ENCODE results near the gene OR2B2. TPM values are rescaled to one million over a fixed set of nuclear protein-coding genes. Genes with fewer than 3 reads are reported as not detected.
"Not testable (repeated sequence)": the region's sequence is repeated elsewhere in the genome, so short reads cannot be mapped to it uniquely, and the experiment has no call there.

Gene OR2B2
- total RNA-seq, 6 experiments from 2014 or later, result not detected

- Histone ChIP-seq H3K9me3 (no peaks in the 10 kb centered on the region), H3K27me3 (no peaks in the 10 kb centered on the region), H3K4me3 (no peak overlapping the region), H3K27ac (no peak overlapping the region), H3K4me1 (no peaks in the 10 kb centered on the region), H3K36me3 (no peaks in the 10 kb centered on the region)
- DNase-seq, result no peak
- intact Hi-C loops (cut with DNase I), result no loop called here
- no peak for ATAC-seq
- 44% methylated on average over 1 of the region's 1 CpG for WGBS (ENCODE audit: insufficient coverage, low coverage, low lambda C conversion rate, missing lambda C conversion rate)
- TF ChIP-seq POLR2A (IDR thresholded peaks at IDR 0.05) (no peak), CTCF (IDR thresholded peaks at IDR 0.05) (no peak)
These were observed 28.6 kb upstream of the OR2B2 start for GRCh38 chr6:27940766-27941165.

- Histone ChIP-seq H3K4me3 (no peak overlapping the region), H3K4me1 (no peaks in the 10 kb centered on the region), H3K27ac (no peak overlapping the region), H3K36me3 (no peaks in the 10 kb centered on the region), H3K9me3 (no peaks in the 10 kb centered on the region), H3K27me3 (no peaks in the 10 kb centered on the region)
- no peak for TF ChIP-seq POLR2A (IDR thresholded peaks at IDR 0.05)
- WGBS (ENCODE audit: insufficient coverage, low coverage, low lambda C conversion rate, missing lambda C conversion rate), result 69% methylated on average over 2 of the region's 2 CpGs
- intact Hi-C loops (cut with DNase I), result no loop called here
- ATAC-seq (no peak), DNase-seq (no peak)
These were observed 19.0 kb upstream of the OR2B2 start for GRCh38 chr6:27931209-27931608.

GRCh38 chr6:27929930-27930329 is 17.7 kb upstream of the OR2B2 start:
- H3K36me3 ChIP-seq; H3K4me1 ChIP-seq; H3K27me3 ChIP-seq; H3K4me3 ChIP-seq; H3K27ac ChIP-seq; DNase-seq; intact Hi-C loops (cut with DNase I); H3K9me3 ChIP-seq; ATAC-seq: not testable (repeated sequence)
- 61% methylated on average over 5 of the region's 5 CpGs for WGBS (ENCODE audit: insufficient coverage, low coverage, low lambda C conversion rate, missing lambda C conversion rate)

GRCh38 chr6:27928041-27928440 is 15.8 kb upstream of the OR2B2 start:
- H3K27ac ChIP-seq; H3K4me3 ChIP-seq; intact Hi-C loops (cut with DNase I); ATAC-seq; H3K36me3 ChIP-seq; H3K4me1 ChIP-seq; H3K27me3 ChIP-seq; H3K9me3 ChIP-seq; DNase-seq: not testable (repeated sequence)
- WGBS (ENCODE audit: insufficient coverage, low coverage, low lambda C conversion rate, missing lambda C conversion rate), result 75% methylated on average over 2 of the region's 2 CpGs

- WGBS (ENCODE audit: insufficient coverage, low coverage, low lambda C conversion rate, missing lambda C conversion rate), result 83% methylated on average over 6 of the region's 6 CpGs
- TF ChIP-seq POLR2A (IDR thresholded peaks at IDR 0.05), result no peak
- no peak for TF ChIP-seq CTCF (IDR thresholded peaks at IDR 0.05)
- no peaks in the 10 kb centered on the region for H3K27me3 ChIP-seq
- ATAC-seq (no peak), DNase-seq (no peak)
- H3K4me3 ChIP-seq, result no peak overlapping the region
- no peak overlapping the region for H3K27ac ChIP-seq
- H3K4me1 ChIP-seq, result no peaks in the 10 kb centered on the region
- H3K9me3 ChIP-seq, result no peaks in the 10 kb centered on the region
- intact Hi-C loops (cut with DNase I), result no loop called here
- no peaks in the 10 kb centered on the region for H3K36me3 ChIP-seq
These were observed 12.0 kb upstream of the OR2B2 start for GRCh38 chr6:27924179-27924578.

- Histone ChIP-seq H3K27me3 (no peaks in the 10 kb centered on the region), H3K9me3 (no peaks in the 10 kb centered on the region), H3K36me3 (no peaks in the 10 kb centered on the region), H3K27ac (no peak overlapping the region), H3K4me3 (no peak overlapping the region), H3K4me1 (no peaks in the 10 kb centered on the region)
- DNase-seq (no peak), ATAC-seq (no peak)
- no peak for TF ChIP-seq CTCF (IDR thresholded peaks at IDR 0.05)
- TF ChIP-seq POLR2A (IDR thresholded peaks at IDR 0.05), result no peak
- intact Hi-C loops (cut with DNase I), result no loop called here
These were observed 10.8 kb upstream of the OR2B2 start for GRCh38 chr6:27922949-27923348.

Data from right lobe of liver (tissue), 6 donors.